ENCODE measurements around the gene SOWAHA. TPM values are rescaled to one million over a fixed set of nuclear protein-coding genes. Genes with fewer than 3 reads are reported as not detected.
"Not testable (repeated sequence)": the region's sequence is repeated elsewhere in the genome, so short reads cannot be mapped to it uniquely, and the experiment has no call there.

SOWAHA gene
- total RNA-seq, 4 donors from 2014 or later: 0.27 to 0.87 TPM; not detected in 2

DNA sequence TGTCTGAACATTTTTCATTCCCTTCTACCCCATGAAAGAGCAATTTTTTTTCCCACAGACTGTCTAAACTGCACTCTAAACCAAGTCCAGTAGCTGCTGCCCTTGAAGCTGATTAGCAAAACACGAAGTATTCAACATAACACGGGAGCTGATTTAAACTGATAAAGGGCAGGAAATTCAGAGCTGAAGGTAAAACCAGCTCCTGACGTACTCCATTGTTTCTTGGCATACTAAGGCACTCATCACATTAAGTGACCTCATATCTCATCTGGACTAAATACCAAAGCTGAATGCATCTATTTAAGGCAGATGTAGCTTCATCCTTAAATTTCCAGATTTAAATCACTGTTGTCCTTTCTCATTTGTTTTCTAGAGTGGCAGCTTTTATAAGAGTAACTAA, 41.2 kb downstream of the SOWAHA start:
- H3K27ac ChIP-seq: no peak overlapping the region
- no peaks in the 10 kb centered on the region for H3K4me1 ChIP-seq
- no peaks in the 10 kb centered on the region for H3K27me3 ChIP-seq
- TF ChIP-seq POLR2AphosphoS5 (IDR thresholded peaks at IDR 0.05) (no peak), EP300 (IDR thresholded peaks at IDR 0.05) (no peak), CTCF (IDR thresholded peaks at IDR 0.05) (no peak), POLR2A (IDR thresholded peaks at IDR 0.05) (no peak)
- H3K9me3 ChIP-seq: no peaks in the 10 kb centered on the region
- 35 to 49% methylated on average over 3 of the region's 3 CpGs for WGBS, 2 donors (ENCODE audit: low coverage in 1 of 2)
- H3K4me3 ChIP-seq: no peak overlapping the region
- no peak for ATAC-seq
- no peaks in the 10 kb centered on the region for H3K36me3 ChIP-seq

DNA sequence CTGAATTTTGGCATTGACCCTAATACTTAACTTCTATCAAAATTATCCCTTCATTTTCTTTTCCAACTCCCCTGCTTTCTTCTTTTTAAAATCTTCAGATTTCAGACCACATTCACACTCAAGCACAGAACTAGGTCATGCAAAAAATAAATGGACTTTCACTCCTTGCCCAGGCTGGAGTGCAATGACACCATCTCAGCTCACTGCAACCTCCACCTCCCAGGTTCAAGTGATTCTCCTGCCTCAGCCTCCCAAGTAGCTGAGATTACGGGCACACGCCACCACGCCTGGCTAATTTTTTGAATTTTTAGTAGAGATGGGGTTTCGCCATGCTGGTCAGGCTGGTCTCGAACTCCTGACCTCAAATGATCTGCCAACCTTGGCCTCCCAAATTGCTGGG, 41.9 kb downstream of the SOWAHA start:
- H3K9me3 ChIP-seq, H3K36me3 ChIP-seq, H3K4me3 ChIP-seq, H3K4me1 ChIP-seq, H3K27ac ChIP-seq, ATAC-seq, H3K27me3 ChIP-seq: not testable (repeated sequence)
- WGBS, 2 donors (ENCODE audit: low coverage in 1 of 2): 94 to 98% methylated on average over 4 to 5 of the region's 5 CpGs

- no peak overlapping the region for H3K27ac ChIP-seq
- H3K4me3 ChIP-seq: no peak overlapping the region
- 90 to 100% methylated on average over 1 to 2 of the region's 3 CpGs for WGBS, 2 donors (ENCODE audit: low coverage in 1 of 2)
- TF ChIP-seq EP300 (IDR thresholded peaks at IDR 0.05) (no peak), POLR2AphosphoS5 (IDR thresholded peaks at IDR 0.05) (no peak), CTCF (IDR thresholded peaks at IDR 0.05) (no peak), POLR2A (IDR thresholded peaks at IDR 0.05) (no peak)
- H3K27me3 ChIP-seq: no peaks in the 10 kb centered on the region
- no peak for ATAC-seq
- no peaks in the 10 kb centered on the region for H3K4me1 ChIP-seq
- H3K36me3 ChIP-seq: no peaks in the 10 kb centered on the region
- no peaks in the 10 kb centered on the region for H3K9me3 ChIP-seq
Observed at GRCh38 chr5:132856011-132856410, 42.9 kb downstream of the SOWAHA start.

DNA sequence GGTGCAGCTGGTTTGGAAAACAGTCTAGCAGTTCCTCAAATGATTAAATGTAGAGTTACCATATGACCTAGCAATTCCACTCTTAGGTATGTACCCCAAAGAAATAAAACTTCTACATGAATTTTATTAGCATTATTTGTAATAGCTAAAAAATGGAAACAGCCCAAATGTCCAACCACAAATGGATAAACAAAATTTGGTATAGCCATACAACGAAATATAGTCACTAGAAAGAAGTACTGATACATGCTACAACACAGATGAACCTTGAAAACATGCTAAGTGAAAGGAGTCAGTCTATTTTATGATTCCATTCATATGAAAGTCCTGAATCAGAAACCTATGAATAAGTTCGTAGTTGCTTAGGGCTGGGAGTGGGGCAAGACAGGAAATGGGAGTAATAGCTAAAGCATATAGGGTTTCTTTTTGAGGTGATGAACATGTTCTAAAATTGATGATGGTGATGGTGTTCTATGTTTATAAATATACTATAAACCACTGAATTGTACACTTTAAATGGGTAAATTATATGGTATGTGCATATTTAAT, 46.9 kb downstream of the SOWAHA start:
- Histone ChIP-seq H3K36me3 (no peaks in the 10 kb centered on the region), H3K27ac (no peak overlapping the region), H3K27me3 (no peaks in the 10 kb centered on the region), H3K9me3 (no peaks in the 10 kb centered on the region), H3K4me1 (no peaks in the 10 kb centered on the region), H3K4me3 (no peak overlapping the region)
- TF ChIP-seq CTCF (IDR thresholded peaks at IDR 0.05) (no peak), EP300 (IDR thresholded peaks at IDR 0.05) (no peak), POLR2A (IDR thresholded peaks at IDR 0.05) (no peak)
- 87 to 89% methylated on average over 1 to 2 of the region's 2 CpGs for WGBS, 2 donors (ENCODE audit: low coverage in 1 of 2)
- ATAC-seq: no peak

DNA sequence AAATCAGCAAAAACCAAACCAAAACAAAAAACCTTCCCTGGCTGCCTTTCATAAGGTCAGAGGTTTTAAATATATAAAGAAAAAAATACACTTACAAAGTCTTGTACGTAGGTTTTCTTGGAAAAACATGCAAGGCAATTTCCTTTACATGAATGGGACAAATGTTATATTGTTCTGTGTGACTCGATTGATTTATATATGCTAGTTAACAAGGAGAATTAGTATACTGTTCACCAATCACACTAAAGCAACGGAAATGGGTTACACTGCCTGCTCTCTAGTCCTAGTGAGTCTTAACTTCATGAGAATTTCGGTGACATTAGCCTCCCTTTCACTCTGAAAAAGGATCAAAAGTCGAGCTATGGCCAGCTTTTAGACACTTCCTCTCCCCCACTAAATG, 47.6 kb downstream of the SOWAHA start:
- no peak overlapping the region for H3K4me3 ChIP-seq
- no peaks in the 10 kb centered on the region for H3K36me3 ChIP-seq
- no peaks in the 10 kb centered on the region for H3K27me3 ChIP-seq
- TF ChIP-seq POLR2A (IDR thresholded peaks at IDR 0.05) (no peak), CTCF (IDR thresholded peaks at IDR 0.05) (no peak), POLR2AphosphoS5 (IDR thresholded peaks at IDR 0.05) (no peak), EP300 (IDR thresholded peaks at IDR 0.05) (no peak)
- ATAC-seq: no peak
- H3K27ac ChIP-seq: no peak overlapping the region
- WGBS, 2 donors (ENCODE audit: low coverage in 1 of 2): 66 to 70% methylated on average over 5 of the region's 5 CpGs
- H3K9me3 ChIP-seq: no peaks in the 10 kb centered on the region
- H3K4me1 ChIP-seq: peaks cover 0 to 5% (median 0%) of the 10 kb centered on the region in 3 donors
